Embryonic facial prominence (tissue), 1 donor: ENCODE data around the gene CEP170B.
"Not testable (repeated sequence)": the region's sequence is repeated elsewhere in the genome, so short reads cannot be mapped to it uniquely, and the experiment has no call there.

Source experiments
- DNase-seq: peaks from one replicate; pipeline ENCODE4 v3.0.0-alpha.2; 2016; ENCODE audit errors: extremely low spot score

The CEP170B gene

GRCh38 chr14:104913435-104913834 is 48.4 kb downstream of the CEP170B start:
- no peak for DNase-seq

GRCh38 chr14:104917116-104917515 is 52.0 kb downstream of the CEP170B start:
- DNase-seq = no peak

GRCh38 chr14:104917993-104918392 is 52.9 kb downstream of the CEP170B start:
- DNase-seq = no peak

GRCh38 chr14:104919152-104919992 is 54.3 kb downstream of the CEP170B start:
- DNase-seq = not testable (repeated sequence)

- no peak for DNase-seq
Measured at GRCh38 chr14:104919993-104920315, 54.9 kb downstream of the CEP170B start.

- DNase-seq = no peak
Measured at GRCh38 chr14:104923640-104924420, 58.8 kb downstream of the CEP170B start.

- DNase-seq = no peak
Measured at GRCh38 chr14:104924421-104925213, 59.5 kb downstream of the CEP170B start, which contains the start of gene PLD4. Gene PLD4 (plus strand): TSS chr14:104924879. CDS start chr14:104927141, 2,262 bp downstream.

- DNase-seq = no peak
Measured at GRCh38 chr14:104925214-104925854, 60.3 kb downstream of the CEP170B start.

GRCh38 chr14:104925855-104926609 is 61.0 kb downstream of the CEP170B start:
- no peak for DNase-seq

- no peak for DNase-seq
Measured at GRCh38 chr14:104926619-104927431, 61.8 kb downstream of the CEP170B start.

GRCh38 chr14:104927432-104927816 is 62.4 kb downstream of the CEP170B start:
- DNase-seq = no peak

- DNase-seq = no peak
Measured at GRCh38 chr14:104927901-104928300, 62.8 kb downstream of the CEP170B start.

GRCh38 chr14:104928391-104929133 is 63.5 kb downstream of the CEP170B start:
- no peak for DNase-seq

GRCh38 chr14:104929268-104930230 is 64.5 kb downstream of the CEP170B start:
- no peak for DNase-seq

- DNase-seq = no peak
Measured at GRCh38 chr14:104930526-104931303, 65.6 kb downstream of the CEP170B start.

GRCh38 chr14:104931304-104931770 is 66.3 kb downstream of the CEP170B start:
- DNase-seq = no peak
